Fibroblast of lung (primary cell): ENCODE data around the gene RGS17. TPM values are rescaled to one million over a fixed set of nuclear protein-coding genes. Genes with fewer than 3 reads are reported as not detected.

Experiments used
- DNase-seq, 2 donors: peaks; one replicate each; pipeline versions ENCODE4 v3.0.0 to v3.0.0-alpha.2; 2010; ENCODE audit warnings: low read depth in 2 of 2
- H2AFZ ChIP-seq: 2 replicates; pipeline ENCODE4 v1.5.1; 2012; ENCODE audit warnings: low read length, control low read depth, inconsistent platforms
- H3K27ac ChIP-seq: 2 replicates; pipeline ENCODE4 v1.5.1; 2011; ENCODE audit warnings: low read length, control low read depth; ENCODE audit not compliant: insufficient read depth
- H3K27me3 ChIP-seq: 2 replicates; pipeline ENCODE4 v1.5.1; 2011; ENCODE audit warnings: mild to moderate bottlenecking, low read length; ENCODE audit not compliant: control insufficient read depth, insufficient read depth
- H3K36me3 ChIP-seq: 2 replicates; pipeline ENCODE4 v1.5.1; 2011; ENCODE audit warnings: low read length; ENCODE audit not compliant: control insufficient read depth, insufficient read depth
- H3K4me1 ChIP-seq: 2 replicates; pipeline ENCODE4 v1.5.1; 2011; ENCODE audit warnings: low read length; ENCODE audit not compliant: control insufficient read depth, insufficient read depth; ENCODE audit errors: extremely low read depth
- H3K4me2 ChIP-seq: 2 replicates; pipeline ENCODE4 v1.5.1; 2011; ENCODE audit warnings: low read length, control low read depth; ENCODE audit not compliant: insufficient read depth; ENCODE audit errors: extremely low read depth
- H3K4me3 ChIP-seq, 4 experiments: fragments of 200-600 bp in 1 of 4; sonication (generic) in 1 of 4; replicated peaks in 1 of 4; 2 replicates each; pipeline ENCODE4 v1.5.1; 2011 to 2016; ENCODE audit warnings: low read length in 4 of 4, low read depth in 3 of 4, mild to moderate bottlenecking in 3 of 4, control low read depth in 2 of 4, inconsistent platforms in 1 of 4, mixed read lengths in 1 of 4; ENCODE audit not compliant: insufficient read depth in 1 of 4; ENCODE audit errors: control extremely low read depth in 1 of 4
- H3K79me2 ChIP-seq: 2 replicates; pipeline ENCODE4 v1.5.1; 2012; ENCODE audit warnings: mild to moderate bottlenecking, low read length, inconsistent platforms; ENCODE audit not compliant: control insufficient read depth, insufficient read depth
- H3K9ac ChIP-seq: 2 replicates; pipeline ENCODE4 v1.5.1; 2011; ENCODE audit warnings: mild to moderate bottlenecking, low read length, control low read depth; ENCODE audit not compliant: insufficient read depth
- H3K9me3 ChIP-seq: 2 replicates; pipeline ENCODE4 v1.5.1; 2012; ENCODE audit warnings: low read depth, low read length; ENCODE audit not compliant: control insufficient read depth, insufficient read depth
- H4K20me1 ChIP-seq: 2 replicates; pipeline ENCODE4 v1.5.1; 2011; ENCODE audit warnings: low read length; ENCODE audit not compliant: control insufficient read depth, insufficient read depth; ENCODE audit errors: extremely low read depth
- EZH2 ChIP-seq: IDR thresholded peaks from 2 replicates; pipeline ENCODE4 v1.5.1; 2012; ENCODE audit warnings: low read length, control low read depth, mild to moderate bottlenecking; ENCODE audit errors: missing control alignments
- polyA minus RNA-seq: library from RNA; depleted of rRNA, polyadenylated mRNA; stranded (reverse); fragments of >200 nt; gene quantifications from 2 replicates; pipeline ENCODE4 v1.2.3, GENCODE V29; 2011; ENCODE audit warnings: low replicate concordance
- polyA plus RNA-seq, 2 donors: library from polyadenylated mRNA; depleted of rRNA in 1 of 2; stranded (reverse) in 1 of 2; unstranded in 1 of 2; fragments of >200 nt; gene quantifications; 2 replicates each; pipeline ENCODE4 v1.2.1, GENCODE V29; 2011 to 2012; ENCODE audit warnings: missing spikeins in 1 of 2
- total RNA-seq: library from RNA; depleted of rRNA; stranded (reverse); fragments of >200 nt; gene quantifications from 2 replicates; pipeline ENCODE4 v1.2.1, GENCODE V29; 2014
- TF ChIP-seq, protein P1 (sequence below), 2 donors: IDR thresholded peaks in 1 of 2; conservative IDR thresholded peaks in 1 of 2; 1 replicate in 1 of 2; 2 replicates in 1 of 2; pipeline ENCODE4 v1.5.1; 2011 to 2012; ENCODE audit warnings: low read length in 2 of 2, control low read depth in 1 of 2, inconsistent platforms in 1 of 2, low read depth in 1 of 2, mild to moderate bottlenecking in 1 of 2

Gene RGS17, protein sequence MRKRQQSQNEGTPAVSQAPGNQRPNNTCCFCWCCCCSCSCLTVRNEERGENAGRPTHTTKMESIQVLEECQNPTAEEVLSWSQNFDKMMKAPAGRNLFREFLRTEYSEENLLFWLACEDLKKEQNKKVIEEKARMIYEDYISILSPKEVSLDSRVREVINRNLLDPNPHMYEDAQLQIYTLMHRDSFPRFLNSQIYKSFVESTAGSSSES
- total RNA-seq (5.9 and 10.2 TPM in 2 replicates), polyA plus RNA-seq (2.1 and 7.3 TPM in 2 replicates), polyA minus RNA-seq (0.55 and 1.0 TPM in 2 replicates)
- polyA plus RNA-seq (2012): 1.5 and 5.3 TPM in 2 replicates

DNA sequence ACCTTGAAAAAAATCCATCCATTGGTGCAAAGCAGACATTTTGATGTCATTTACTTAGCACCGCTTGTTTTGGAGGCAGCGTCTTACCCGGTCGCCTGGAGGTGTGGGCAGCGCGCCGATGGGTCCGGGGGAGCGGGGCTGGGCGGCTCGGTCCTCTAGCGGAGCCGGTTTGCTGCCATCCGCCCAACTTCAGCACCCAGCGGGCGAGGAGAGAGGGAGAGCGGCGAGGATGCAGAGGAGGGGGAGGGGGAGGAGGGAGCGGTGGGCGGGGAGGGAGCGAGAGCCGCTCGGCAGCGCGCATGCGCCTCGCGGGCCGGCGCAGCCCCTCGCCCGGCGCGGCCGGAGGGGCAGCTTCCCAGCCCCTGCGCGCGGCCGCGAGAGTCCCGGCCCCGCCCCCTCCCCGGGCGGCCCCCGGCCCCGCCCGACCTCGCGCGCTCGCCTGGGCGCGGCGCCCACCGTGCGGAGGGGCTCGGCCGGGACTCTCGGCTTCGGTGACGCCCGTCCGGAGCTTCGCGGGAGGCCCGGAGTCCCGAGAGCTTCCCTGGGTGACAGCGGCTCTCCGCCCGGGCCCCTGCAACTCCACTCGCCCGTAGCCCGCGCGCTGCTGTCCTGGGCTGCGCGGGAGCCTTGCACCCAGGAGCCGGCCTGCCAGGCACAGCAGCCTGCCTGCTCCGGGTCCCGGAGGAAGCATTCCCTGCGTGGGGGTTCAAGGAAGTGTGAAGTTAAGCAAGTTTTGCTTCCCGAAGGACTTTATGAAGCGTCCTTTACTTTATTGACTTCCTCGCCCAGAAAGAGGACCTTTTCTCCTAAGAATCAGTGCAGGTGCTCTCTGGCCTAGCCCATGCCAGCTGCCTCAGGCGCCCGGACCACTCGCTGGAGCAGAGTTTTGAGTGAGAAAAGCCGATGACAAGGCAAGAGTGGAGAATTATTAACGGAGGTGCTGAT is at the start of gene RGS17:
RGS17 (minus strand) TSS at position 246 of the 945 bp plus-strand sequence. CDS start 87,264 bp downstream, outside the sequence.
- Histone ChIP-seq H3K27me3 (no peaks in the 10 kb centered on the region), H3K9me3 (no peaks in the 10 kb centered on the region), H3K79me2 (peaks cover 33% of the 10 kb centered on the region), H3K4me1 (no peaks in the 10 kb centered on the region), H3K36me3 (no peaks in the 10 kb centered on the region), H3K9ac (peak within 1 kb of the TSS; percentile 65), H4K20me1 (no peaks in the 10 kb centered on the region), H3K4me3 (peak within 1 kb of the TSS; percentile 85 to 95 (median 90)), H2AFZ (peak within 1 kb of the TSS; percentile 65), H3K27ac (peak within 1 kb of the TSS; percentile 57), H3K4me2 (peak within 1 kb of the TSS; percentile 89)
- TF ChIP-seq, protein P1, sequence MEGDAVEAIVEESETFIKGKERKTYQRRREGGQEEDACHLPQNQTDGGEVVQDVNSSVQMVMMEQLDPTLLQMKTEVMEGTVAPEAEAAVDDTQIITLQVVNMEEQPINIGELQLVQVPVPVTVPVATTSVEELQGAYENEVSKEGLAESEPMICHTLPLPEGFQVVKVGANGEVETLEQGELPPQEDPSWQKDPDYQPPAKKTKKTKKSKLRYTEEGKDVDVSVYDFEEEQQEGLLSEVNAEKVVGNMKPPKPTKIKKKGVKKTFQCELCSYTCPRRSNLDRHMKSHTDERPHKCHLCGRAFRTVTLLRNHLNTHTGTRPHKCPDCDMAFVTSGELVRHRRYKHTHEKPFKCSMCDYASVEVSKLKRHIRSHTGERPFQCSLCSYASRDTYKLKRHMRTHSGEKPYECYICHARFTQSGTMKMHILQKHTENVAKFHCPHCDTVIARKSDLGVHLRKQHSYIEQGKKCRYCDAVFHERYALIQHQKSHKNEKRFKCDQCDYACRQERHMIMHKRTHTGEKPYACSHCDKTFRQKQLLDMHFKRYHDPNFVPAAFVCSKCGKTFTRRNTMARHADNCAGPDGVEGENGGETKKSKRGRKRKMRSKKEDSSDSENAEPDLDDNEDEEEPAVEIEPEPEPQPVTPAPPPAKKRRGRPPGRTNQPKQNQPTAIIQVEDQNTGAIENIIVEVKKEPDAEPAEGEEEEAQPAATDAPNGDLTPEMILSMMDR (conservative IDR thresholded peaks at IDR 0.05 in 1 of 2, IDR thresholded peaks at IDR 0.05 in 1 of 2; ENCODE audit: low read depth in 1 of 2, low read length in 2 of 2): no peak
- no peak for TF ChIP-seq EZH2
- DNase-seq: peak; percentile 74 to 82

DNA sequence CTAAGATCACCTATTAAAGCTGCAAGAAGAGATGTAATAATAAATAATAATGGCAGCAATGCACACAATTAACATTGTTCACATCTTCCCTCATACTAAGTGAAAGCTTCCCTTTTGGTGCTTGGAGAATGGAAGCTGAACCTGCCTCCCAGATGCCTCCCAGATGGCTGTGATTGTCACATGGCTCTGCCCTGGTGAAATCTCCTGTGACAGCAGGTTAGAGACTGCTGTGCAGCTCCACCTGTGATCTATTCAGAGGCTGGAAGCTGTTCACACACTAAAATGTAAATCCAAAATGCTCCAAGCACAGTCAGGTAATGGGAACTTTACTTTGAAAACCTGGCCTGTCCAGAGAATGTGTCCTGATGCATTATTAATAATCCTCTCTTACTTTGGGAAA is 41.7 kb upstream of the RGS17 start:
- H3K36me3 ChIP-seq: no peaks in the 10 kb centered on the region
- TF ChIP-seq, protein P1 (conservative IDR thresholded peaks at IDR 0.05 in 1 of 2, IDR thresholded peaks at IDR 0.05 in 1 of 2; ENCODE audit: low read depth in 1 of 2, low read length in 2 of 2): no peak
- no peak for TF ChIP-seq EZH2
- H3K27ac ChIP-seq: no peak overlapping the region
- no peak overlapping the region for H3K4me2 ChIP-seq
- peaks cover 11% of the 10 kb centered on the region for H3K4me1 ChIP-seq
- no peak overlapping the region for H3K4me3 ChIP-seq
- H3K27me3 ChIP-seq: no peaks in the 10 kb centered on the region
- no peak for DNase-seq
- no peak overlapping the region for H3K9ac ChIP-seq
- H3K9me3 ChIP-seq: no peaks in the 10 kb centered on the region
- H3K79me2 ChIP-seq: no peaks in the 10 kb centered on the region
- no peaks in the 10 kb centered on the region for H4K20me1 ChIP-seq
- H2AFZ ChIP-seq: no peak overlapping the region

DNA sequence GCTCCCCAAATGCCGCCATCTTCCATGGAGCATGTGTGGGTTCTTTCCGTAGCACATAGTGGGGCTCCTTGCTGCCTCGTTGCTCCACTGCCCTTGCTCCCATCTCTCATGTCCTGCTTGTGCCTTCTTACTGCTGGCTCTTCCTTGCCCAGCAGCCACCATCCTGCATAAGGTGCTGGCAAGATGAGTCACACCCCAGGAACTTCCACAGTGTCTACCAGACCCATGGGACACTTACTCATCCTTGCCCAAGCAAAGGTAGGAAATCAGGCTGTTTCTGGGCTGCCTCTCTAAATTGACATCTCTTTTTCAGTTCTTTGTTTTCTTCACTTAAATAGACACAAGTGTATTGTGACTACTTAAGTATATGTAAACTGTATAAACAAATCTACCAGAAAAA is 39.4 kb upstream of the RGS17 start:
- Histone ChIP-seq H3K79me2 (no peaks in the 10 kb centered on the region), H3K27ac (no peak overlapping the region), H3K9me3 (no peaks in the 10 kb centered on the region), H2AFZ (no peak overlapping the region), H3K4me1 (peaks cover 21% of the 10 kb centered on the region), H3K27me3 (no peaks in the 10 kb centered on the region), H3K4me2 (peak overlapping the region; percentile 30), H3K9ac (no peak overlapping the region), H3K36me3 (no peaks in the 10 kb centered on the region), H4K20me1 (no peaks in the 10 kb centered on the region), H3K4me3 (no peak overlapping the region)
- DNase-seq: peak in 1 of 2 donors; percentile 53
- TF ChIP-seq, protein P1 (conservative IDR thresholded peaks at IDR 0.05 in 1 of 2, IDR thresholded peaks at IDR 0.05 in 1 of 2; ENCODE audit: low read depth in 1 of 2, low read length in 2 of 2): no peak
- TF ChIP-seq EZH2: no peak
